Lower leg skin (tissue), 3 donors: ENCODE data around the gene NTN3.

Experiments
- POLR2A ChIP-seq, 2 donors: fragments of 450-650 bp; IDR thresholded peaks; one replicate each; pipeline ENCODE4 v1.6.1; 2016 to 2017; ENCODE audit warnings: antibody characterized with exemption in 2 of 2, mild to moderate bottlenecking in 1 of 2, moderate library complexity in 1 of 2
- TF ChIP-seq, protein P1 (sequence below), 3 donors: fragments of 450-650 bp; IDR thresholded peaks; one replicate each; pipeline ENCODE4 v1.5.1; 2016; ENCODE audit warnings: antibody characterized with exemption in 3 of 3, mild to moderate bottlenecking in 3 of 3, moderate library complexity in 2 of 3

- TF ChIP-seq, protein P1, sequence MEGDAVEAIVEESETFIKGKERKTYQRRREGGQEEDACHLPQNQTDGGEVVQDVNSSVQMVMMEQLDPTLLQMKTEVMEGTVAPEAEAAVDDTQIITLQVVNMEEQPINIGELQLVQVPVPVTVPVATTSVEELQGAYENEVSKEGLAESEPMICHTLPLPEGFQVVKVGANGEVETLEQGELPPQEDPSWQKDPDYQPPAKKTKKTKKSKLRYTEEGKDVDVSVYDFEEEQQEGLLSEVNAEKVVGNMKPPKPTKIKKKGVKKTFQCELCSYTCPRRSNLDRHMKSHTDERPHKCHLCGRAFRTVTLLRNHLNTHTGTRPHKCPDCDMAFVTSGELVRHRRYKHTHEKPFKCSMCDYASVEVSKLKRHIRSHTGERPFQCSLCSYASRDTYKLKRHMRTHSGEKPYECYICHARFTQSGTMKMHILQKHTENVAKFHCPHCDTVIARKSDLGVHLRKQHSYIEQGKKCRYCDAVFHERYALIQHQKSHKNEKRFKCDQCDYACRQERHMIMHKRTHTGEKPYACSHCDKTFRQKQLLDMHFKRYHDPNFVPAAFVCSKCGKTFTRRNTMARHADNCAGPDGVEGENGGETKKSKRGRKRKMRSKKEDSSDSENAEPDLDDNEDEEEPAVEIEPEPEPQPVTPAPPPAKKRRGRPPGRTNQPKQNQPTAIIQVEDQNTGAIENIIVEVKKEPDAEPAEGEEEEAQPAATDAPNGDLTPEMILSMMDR (IDR thresholded peaks at IDR 0.05), result no peak
- TF ChIP-seq POLR2A (IDR thresholded peaks at IDR 0.05), result no peak
Measured at GRCh38 chr16:2505695-2506094, 34.6 kb downstream of the NTN3 start.
